ENCODE data around the gene SLK.

The SLK gene

DNA sequence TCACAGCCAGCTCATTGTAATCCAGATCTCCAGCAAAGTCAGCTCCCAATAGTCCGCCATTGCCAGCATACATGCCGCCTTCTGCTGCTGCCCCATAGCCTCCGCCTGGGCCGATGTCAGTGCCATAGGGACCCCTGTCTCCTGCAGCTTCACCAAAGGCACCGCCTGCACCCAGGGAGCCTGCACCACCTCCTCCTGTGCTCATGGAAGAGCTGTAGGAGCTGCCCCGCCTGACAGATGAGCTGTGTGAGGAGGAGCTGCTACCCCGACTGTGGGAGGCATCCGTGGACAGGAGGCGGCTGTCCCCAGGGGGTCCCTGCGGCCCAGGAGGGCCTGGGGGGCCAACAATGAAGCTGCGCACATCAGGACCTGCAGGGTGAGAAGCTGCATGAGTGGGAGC is 67.0 kb downstream of the SLK start:
- peak; percentile 40 for DNase-seq (ENCODE audit: low spot score)

GRCh38 chr10:104034401-104035193 is 67.7 kb downstream of the SLK start:
- no peak for DNase-seq (ENCODE audit: low spot score)

GRCh38 chr10:104035194-104036068 is 68.5 kb downstream of the SLK start:
- DNase-seq (ENCODE audit: low spot score) = no peak

DNA sequence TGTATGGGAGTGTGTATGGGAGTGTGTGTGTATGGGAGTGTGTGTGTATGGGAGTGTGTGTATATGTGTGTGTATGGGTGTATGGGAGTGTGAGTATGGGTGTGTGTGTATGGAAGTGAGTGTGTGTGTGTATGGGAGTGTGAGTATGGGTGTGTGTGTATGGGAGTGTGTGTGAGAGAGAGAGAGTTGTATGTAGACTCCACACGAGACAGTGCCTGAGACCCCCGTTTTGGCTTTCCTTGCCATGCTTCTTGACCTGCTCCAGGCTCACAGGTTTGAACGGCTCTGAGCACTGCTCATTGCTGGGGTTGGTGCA is 69.1 kb downstream of the SLK start:
- DNase-seq (ENCODE audit: low spot score) = no peak

GRCh38 chr10:104036518-104037260 is 69.7 kb downstream of the SLK start:
- no peak for DNase-seq (ENCODE audit: low spot score)

- no peak for DNase-seq (ENCODE audit: low spot score)
Observed at GRCh38 chr10:104037261-104037951, 70.5 kb downstream of the SLK start.

DNA sequence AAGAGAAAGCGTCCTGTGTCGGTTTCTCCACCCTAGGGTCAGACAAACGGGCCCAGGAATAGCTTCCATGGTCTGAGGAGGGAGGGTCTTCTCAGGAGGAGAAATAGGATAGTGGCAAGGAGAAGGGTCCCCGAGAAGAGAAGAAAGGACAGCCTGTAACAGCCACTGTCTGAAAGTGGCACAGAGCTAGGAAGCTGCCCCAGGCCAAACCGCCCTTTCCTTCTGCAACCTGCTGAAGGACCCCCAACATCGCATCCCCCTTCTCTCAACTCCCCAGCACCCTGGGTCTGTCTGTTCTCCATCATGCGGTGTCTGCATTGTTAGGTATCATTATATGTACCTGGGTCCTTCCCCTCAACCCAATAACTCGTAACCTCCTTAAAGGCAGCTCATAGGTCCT is 71.6 kb downstream of the SLK start:
- DNase-seq (ENCODE audit: low spot score) = no peak

DNA sequence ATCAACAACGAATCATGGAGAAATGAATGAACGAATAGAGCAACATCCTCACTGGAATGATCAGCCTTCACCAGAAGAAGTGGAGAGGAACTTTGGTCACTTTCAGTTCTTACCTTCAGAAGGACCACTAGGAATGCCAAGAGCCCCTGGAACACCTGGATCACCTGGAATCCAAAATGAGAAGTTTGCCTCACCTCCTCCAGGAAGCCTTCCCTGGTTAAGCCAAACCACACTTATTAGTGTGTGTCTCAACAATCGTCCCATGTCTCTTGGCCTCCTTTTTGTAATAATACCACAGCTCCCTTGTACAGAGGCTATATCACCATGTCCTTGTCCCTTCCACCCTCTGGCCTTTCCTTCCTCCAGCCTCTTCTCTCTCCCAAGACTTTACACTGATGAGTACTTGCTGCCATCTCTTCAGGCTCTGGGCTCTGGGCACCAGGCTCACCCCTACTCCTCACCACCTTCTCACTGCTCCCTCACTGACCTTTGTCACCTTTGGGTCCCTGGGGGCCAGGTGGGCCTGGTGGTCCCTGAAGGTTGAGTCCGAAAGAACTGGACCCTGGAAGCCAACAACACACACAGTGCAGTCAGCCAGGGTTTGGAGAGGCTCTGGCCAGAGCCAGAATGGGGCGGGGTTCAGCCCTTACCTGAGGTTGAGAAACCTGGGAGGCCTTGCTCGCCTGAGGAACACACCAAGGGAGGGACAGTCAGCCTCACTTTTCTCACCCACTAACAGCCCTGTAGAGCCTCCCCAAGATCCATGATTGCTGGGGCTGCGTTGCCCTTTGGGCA is 72.2 kb downstream of the SLK start:
- no peak for DNase-seq (ENCODE audit: low spot score)

- no peak for DNase-seq (ENCODE audit: low spot score)
Observed at GRCh38 chr10:104040382-104040781, 73.4 kb downstream of the SLK start.

- no peak for DNase-seq (ENCODE audit: low spot score)
Observed at GRCh38 chr10:104040862-104041789, 74.2 kb downstream of the SLK start.

DNA sequence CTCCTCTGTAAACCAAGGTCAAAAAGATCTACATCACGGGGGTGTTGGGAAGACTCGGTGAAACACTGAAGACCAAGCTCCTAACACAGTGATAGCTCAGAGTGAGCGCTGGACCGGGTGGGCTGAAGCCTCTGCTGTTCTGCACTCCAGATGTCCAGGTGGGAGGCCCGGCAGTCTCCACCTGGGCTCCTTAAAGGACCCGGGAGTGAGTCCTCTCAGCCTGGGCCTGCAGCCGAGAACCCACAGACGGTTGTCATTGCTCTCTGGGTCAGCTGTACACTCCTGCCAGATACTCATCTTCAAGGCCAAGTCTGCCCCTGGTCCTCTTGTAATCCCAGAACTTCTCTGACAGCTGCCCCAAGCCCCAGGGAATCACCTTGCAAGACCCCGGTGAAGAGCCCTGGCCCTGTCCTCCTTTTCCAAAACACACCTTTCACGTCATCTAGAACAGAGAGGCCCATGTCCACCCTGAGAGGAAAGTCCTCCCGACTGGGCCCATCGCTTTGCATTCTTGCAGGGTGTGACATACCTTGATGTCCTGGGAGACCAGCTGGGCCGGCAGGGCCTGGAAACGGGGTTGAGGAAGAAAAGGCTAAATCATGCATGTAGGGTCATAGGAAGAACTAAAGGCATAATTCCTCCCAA is 75.1 kb downstream of the SLK start:
- no peak for DNase-seq (ENCODE audit: low spot score)

DNA sequence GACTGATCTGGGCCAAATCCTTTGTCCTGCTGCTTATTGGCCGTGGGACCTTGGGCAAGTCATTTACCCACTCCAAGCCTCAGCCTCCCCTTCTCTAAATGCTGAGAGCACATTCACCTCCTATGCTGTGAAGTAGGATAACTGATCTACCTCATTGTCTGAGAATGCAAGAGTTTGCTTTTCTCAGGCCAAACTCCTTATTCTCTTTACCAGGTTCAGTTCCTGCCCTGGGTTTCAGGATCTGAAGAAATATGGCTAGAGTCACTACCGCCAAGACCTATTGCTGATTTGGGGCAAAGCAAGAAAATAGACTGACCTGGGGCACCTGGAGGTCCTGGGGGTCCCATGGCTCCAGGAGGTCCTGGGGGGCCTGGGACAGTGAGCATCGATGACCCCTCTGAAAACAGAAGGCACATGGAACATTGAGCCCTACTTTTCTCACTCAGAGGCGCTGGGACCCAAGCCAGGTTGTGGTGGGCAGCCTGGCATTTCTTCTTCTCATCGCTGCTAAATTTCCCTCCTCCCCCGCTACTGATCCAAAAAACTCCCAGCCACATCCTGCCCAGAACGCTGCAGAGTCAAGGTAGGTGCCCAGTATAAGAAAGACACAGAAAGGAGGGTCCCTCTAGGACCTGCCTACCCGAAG is 76.4 kb downstream of the SLK start:
- DNase-seq (ENCODE audit: low spot score) = no peak

- no peak for DNase-seq (ENCODE audit: low spot score)
Observed at GRCh38 chr10:104043854-104044253, 76.9 kb downstream of the SLK start.

GRCh38 chr10:104045151-104046089 is 78.5 kb downstream of the SLK start:
- DNase-seq (ENCODE audit: low spot score) = peak; percentile 82

- DNase-seq (ENCODE audit: low spot score) = no peak
Observed at GRCh38 chr10:104046651-104047050, 79.7 kb downstream of the SLK start.

GRCh38 chr10:104049504-104050250 is 82.7 kb downstream of the SLK start:
- no peak for DNase-seq (ENCODE audit: low spot score)

- DNase-seq (ENCODE audit: low spot score) = no peak
Observed at GRCh38 chr10:104052431-104052830, 85.5 kb downstream of the SLK start.
